GM12891 (cell line): ENCODE results near the gene PARP3.
A peak's percentile ranks its signal among the peaks of the same experiment; 100 is the strongest.
"Not testable (repeated sequence)": the region's sequence is repeated elsewhere in the genome, so short reads cannot be mapped to it uniquely, and the experiment has no call there.

Experiments
- DNase-seq: peaks from one replicate; pipeline ENCODE4 v3.0.0; 2011; ENCODE audit warnings: low spot score; ENCODE audit not compliant: insufficient read length
- FAIRE-seq: peaks from 2 replicates; lab custom pipeline; 2011; peaks lifted over from hg19 to GRCh38; lab: Jason Lieb, UNC
- PAX5 ChIP-seq: IDR thresholded peaks from 2 replicates; pipeline ENCODE4 v1.6.1; 2011; ENCODE audit warnings: low read length, moderate library complexity, mild to moderate bottlenecking; ENCODE audit not compliant: insufficient read depth, severe bottlenecking
- POLR2A ChIP-seq: IDR thresholded peaks from 2 replicates; pipeline ENCODE4 v1.6.1; 2011; ENCODE audit warnings: low read depth, low read length, control low read depth
- POLR2AphosphoS5 ChIP-seq: IDR thresholded peaks from 2 replicates; pipeline ENCODE4 v1.6.1; 2011; ENCODE audit warnings: low read depth, low read length, control low read depth
- POU2F2 ChIP-seq: IDR thresholded peaks from 2 replicates; pipeline ENCODE4 v1.6.1; 2011; ENCODE audit warnings: low read depth, mild to moderate bottlenecking, control low read depth, low read length, moderate library complexity
- SPI1 ChIP-seq: IDR thresholded peaks from 2 replicates; pipeline ENCODE4 v1.6.1; 2011; ENCODE audit warnings: low read depth, low read length, control low read depth
- TAF1 ChIP-seq: IDR thresholded peaks from 2 replicates; pipeline ENCODE4 v1.6.1; 2011; ENCODE audit warnings: low read depth, low read length, control low read depth

The PARP3 gene

GRCh38 chr3:51983578-51984268 lies 41.6 kb downstream of the PARP3 start:
- DNase-seq (no peak), FAIRE-seq (no peak)

GRCh38 chr3:51984269-51984647 lies 42.1 kb downstream of the PARP3 start:
- TF ChIP-seq SPI1 (no peak), TAF1 (no peak), POLR2AphosphoS5 (no peak), POLR2A (no peak)
- no peak for FAIRE-seq
- DNase-seq: no peak

More at GRCh38 chr3:51983578-51984268, 41.6 kb downstream of the PARP3 start:
- TF ChIP-seq POLR2AphosphoS5 (no peak), POU2F2 (no peak), POLR2A (no peak), TAF1 (no peak), SPI1 (no peak), PAX5 (no peak)

DNA sequence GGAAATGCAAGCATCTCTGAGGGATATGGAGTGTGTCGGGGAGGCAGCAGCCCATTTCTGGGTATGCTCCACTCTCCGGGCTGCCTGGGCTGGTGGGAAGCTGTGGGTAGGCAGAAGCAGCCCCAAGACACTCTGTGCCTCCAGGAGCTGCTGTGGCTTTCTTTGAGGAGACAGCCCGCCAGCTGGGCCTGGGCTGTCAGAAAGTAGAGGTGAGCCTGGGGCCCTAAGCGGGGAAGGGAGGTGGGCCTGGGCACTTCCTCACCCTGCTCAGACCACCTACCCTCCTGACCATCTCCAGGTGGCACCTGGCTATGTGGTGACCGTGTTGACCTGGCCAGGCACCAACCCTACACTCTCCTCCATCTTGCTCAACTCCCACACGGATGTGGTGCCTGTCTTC lies 42.9 kb downstream of the PARP3 start:
- TF ChIP-seq POU2F2: no peak
- TF ChIP-seq POLR2A: no peak
- TF ChIP-seq SPI1: no peak
- no peak for TF ChIP-seq POLR2AphosphoS5
- TF ChIP-seq PAX5: no peak
- no peak for TF ChIP-seq TAF1
- FAIRE-seq (no peak), DNase-seq (no peak)

DNA sequence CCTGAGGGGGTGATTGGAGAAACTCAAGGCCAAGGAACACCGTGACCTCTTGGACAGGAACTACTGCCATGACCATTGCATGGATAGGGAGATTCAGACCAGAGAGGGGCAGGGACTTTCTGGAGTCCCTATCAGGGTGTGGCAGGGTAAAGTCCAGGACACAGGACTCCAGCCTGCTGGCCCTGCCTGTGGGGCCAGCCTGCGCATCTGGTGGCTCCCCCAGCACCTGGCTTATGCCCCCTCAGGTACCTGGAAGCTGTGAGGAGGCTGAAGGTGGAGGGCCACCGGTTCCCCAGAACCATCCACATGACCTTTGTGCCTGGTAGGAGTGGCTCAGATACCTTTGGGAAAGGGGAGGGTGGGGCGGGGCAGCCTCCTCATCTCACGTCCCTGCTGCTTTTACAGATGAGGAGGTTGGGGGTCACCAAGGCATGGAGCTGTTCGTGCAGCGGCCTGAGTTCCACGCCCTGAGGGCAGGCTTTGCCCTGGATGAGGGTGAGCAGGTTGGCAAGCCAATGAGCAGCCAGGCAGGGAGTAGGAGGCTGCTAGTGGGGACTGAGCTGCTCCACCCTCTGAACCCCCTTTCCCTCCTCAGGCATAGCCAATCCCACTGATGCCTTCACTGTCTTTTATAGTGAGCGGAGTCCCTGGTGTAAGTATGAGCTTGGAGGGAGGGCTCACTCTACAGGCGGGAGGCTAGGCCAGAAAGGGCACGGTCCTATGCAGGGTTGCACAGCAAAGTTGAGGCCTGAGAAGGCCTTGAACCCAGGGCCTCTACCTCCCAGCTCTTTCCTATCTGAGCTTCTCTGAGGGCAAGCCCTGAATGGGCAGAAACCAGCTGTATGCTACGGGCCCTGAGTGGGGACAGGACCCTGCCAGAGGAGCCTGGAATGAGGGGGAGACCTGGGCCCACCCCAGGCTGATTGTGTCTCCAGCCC lies 44.1 kb downstream of the PARP3 start:
- FAIRE-seq (no peak), DNase-seq (no peak)
- no peak for TF ChIP-seq TAF1
- no peak for TF ChIP-seq POLR2AphosphoS5
- no peak for TF ChIP-seq SPI1
- TF ChIP-seq PAX5: no peak
- TF ChIP-seq POU2F2: no peak
- TF ChIP-seq POLR2A: no peak

DNA sequence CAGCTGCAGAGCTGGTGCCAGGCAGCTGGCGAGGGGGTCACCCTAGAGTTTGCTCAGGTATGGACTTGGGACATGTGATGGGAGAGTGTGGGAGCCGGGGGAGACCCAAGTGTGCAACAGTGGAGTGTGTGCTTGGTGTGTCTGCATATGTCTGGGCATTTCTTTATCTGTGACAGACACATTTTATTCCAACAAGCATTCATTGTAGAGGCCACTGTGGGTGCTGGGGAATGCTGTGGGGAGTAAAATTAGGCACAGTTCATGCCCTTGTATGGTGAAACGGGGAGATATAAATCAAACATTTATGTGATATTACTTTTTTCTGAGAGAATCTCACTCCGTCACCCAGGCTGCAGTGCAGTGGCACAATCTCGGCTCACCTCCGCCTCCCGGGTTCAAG lies 45.4 kb downstream of the PARP3 start:
- no peak for FAIRE-seq
- no peak for TF ChIP-seq TAF1
- TF ChIP-seq POLR2AphosphoS5: no peak
- no peak for TF ChIP-seq POU2F2
- no peak for TF ChIP-seq POLR2A
- TF ChIP-seq SPI1: no peak
- TF ChIP-seq PAX5: no peak
- no peak for DNase-seq

DNA sequence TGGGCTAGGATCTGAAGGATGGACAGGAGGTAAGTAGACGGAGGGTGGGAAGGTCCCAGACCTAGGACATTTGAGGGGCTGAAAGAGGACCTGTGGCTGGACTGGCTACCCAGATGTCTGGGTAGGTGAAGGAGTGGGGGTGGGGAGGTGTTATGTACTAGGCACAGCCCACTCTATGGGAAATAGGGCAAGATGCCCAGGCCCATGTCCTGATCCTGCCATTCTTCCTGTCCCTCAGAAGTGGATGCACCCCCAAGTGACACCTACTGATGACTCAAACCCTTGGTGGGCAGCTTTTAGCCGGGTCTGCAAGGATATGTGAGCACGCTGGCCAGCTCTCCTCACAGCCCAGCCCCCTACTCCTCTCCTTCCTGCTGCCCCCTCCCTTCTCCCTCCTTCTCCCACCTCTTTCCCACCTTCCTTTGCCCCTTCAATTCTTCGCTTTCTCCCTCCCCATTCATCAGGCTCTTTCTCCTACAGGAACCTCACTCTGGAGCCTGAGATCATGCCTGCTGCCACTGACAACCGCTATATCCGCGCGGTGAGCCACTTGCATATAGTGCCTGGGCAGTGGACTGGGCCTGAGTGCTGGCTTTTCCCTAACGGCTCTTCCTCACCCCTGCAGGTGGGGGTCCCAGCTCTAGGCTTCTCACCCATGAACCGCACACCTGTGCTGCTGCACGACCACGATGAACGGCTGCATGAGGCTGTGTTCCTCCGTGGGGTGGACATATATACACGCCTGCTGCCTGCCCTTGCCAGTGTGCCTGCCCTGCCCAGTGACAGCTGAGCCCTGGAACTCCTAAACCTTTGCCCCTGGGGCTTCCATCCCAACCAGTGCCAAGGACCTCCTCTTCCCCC lies 46.4 kb downstream of the PARP3 start:
- TF ChIP-seq TAF1 (no peak), POLR2A (0 out of 2 replicates have a peak, but pooled peaks have one; percentile 13), POU2F2 (no peak), SPI1 (no peak), PAX5 (no peak), POLR2AphosphoS5 (no peak)
- FAIRE-seq (no peak), DNase-seq (no peak)

DNA sequence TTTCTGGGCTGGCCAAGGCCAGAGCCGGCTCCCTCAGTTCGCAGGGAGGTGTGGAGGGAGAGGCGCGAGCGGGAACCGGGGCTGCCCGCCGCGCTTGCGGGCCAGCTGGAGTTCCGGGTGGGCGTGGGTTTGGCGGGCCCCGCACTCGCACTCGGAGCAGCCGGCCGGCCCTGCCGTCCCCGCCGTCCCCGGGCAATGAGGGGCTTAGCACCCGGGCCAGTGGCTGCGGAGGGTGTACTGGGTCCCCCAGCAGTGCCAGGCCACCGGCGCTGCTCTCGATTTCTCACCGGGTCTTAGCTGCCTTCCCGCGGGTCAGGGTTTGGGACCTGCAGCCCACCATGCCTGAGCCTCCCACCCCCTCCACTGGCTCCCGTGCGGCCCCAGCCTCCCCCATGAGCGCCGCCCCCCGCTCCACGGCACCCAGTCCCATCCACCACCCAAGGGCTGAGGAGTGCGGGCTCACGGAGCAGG lies 48.4 kb downstream of the PARP3 start:
- not testable (repeated sequence) for FAIRE-seq

DNA sequence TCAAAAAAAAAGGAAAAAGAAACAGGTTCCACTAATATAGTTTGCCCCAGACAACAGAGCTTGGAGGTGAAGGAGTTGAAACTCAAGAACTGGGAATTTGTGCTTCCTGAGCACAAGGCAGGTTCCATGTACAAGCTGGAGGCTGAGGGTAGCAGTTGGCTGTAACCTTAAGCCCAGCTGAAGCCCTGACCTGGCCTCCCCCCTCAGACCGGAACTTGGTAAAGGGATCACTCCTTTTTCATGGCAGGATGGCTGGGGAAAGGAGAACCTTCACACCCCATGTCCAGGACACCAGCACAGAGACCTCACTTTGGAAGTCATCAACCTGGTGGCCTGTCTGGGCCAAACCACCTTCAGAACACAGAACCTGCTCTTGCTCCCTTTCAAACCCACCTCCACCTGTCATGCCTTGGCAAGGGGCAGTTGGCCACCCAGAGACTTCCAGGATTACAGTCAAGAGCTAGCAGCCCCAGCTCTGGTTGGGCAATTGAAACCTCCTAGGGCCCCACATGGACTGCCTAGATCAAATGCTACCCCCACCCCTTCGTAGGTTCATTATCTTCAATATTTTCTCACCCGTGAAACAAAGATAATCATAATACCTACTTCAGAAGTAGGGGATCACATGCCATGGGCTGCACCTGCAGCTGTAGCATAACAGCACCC lies 50.0 kb downstream of the PARP3 start:
- no peak; the same call in 1 of the 2 replicates for TF ChIP-seq POLR2A
- TF ChIP-seq POU2F2: peak; percentile 40; the same call in 1 of the 2 replicates
- TF ChIP-seq POLR2AphosphoS5: peak; percentile 94
- DNase-seq (no peak), FAIRE-seq (peak; percentile 50)

More for the DNA sequence above, 48.4 kb downstream of the PARP3 start:
- DNase-seq: not testable (repeated sequence)

DNA sequence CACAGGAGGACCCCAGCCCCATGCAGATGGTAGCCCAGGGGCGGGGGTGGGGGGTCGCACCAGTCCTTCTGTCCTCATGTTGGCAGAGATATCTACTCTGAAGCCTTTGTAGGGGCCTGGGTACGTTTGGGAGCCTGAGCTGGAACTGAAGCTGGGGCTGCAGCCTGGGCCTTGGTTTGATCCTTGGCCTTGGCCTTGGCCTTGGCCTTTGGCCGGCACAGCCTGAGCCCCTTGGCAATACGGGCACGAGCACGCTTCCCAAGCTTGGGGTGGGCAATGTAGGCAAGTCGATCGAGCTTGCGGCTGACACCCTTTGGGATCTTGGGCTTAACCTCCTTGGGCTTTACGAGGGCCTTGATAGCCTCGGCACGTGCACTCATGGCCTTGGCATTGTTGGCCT lies 51.5 kb downstream of the PARP3 start:
- DNase-seq, FAIRE-seq: not testable (repeated sequence)
